NCI-H82 treated with DMSO at 0.1 percent for 48 hours (cell line): Measurements from ENCODE around the gene MRTFA.
"Not testable (repeated sequence)": the region's sequence is repeated elsewhere in the genome, so short reads cannot be mapped to it uniquely, and the experiment has no call there.

Experiments used
- DNase-seq: peaks from one replicate; lab custom pipeline; 2025; ENCODE audit not compliant: unreplicated experiment; lab: John Stamatoyannopoulos, UW

Gene MRTFA

DNA sequence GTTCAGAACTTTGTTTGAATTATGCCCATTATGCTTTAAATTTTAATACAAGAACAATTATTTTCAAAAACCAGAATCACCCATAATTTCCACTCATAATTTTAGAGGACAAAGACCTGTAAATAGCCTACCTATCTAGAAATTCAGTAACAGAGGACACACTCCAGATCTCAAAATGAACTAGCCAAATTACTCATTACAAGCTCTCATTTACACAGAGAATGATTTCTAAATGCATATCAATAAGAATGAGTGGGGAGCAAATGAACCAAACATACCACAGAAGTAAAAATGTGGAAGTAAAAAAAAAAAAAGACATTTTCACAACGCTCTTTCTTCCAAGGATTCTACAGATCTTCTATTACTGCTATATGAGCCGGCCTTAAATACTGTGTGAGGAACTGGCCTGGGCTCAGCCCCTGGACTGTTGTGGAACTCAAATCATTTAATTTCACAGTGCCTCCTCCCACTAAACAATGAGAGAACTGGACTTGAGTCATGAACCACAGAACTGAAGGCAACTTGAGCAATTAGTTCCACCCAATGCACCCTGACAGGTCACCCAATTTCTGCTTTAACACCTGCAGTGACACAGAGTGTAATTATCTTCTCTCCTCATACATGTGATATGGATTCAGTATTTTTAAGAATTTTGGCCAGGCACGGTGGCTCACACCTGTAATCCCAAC lies 8.0 kb downstream of the MRTFA start:
- DNase-seq: no peak

DNA sequence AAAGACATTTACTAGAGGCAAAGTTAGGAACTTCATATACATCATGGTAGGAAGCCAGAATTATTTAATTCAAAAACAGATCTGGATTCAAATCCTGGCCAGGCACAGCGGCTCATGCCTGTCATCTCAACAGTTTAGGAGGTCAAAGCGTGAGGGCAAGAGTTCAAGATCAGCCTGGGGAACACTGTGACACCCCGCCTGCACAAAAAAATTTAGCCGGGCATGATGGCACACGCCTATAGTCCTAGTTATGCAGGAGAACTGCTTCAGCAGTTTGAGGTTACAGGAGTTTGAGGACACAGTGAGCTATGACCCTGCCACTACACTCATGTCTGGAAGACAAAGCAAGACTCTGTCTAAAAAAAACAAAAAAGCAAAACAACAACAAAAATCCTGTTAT lies 8.9 kb downstream of the MRTFA start:
- DNase-seq: no peak

DNA sequence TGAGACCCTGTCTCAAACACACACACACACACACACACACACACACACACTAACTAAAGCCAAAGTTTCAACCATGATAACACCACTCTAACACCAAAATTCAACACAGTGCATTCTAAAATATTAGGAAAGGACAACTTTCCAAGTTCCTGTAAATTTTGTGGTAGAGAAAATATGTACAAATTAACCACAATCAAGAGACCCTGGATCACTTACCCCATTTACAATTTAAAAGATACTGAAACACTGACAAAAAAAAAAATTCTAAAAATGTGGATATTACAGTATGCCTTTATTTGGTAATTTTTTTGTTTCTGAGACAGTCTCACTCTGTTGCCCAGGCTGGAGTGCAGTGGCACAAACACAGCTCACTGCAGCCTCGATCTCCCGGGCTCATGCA lies 9.7 kb downstream of the MRTFA start:
- no peak for DNase-seq

DNA sequence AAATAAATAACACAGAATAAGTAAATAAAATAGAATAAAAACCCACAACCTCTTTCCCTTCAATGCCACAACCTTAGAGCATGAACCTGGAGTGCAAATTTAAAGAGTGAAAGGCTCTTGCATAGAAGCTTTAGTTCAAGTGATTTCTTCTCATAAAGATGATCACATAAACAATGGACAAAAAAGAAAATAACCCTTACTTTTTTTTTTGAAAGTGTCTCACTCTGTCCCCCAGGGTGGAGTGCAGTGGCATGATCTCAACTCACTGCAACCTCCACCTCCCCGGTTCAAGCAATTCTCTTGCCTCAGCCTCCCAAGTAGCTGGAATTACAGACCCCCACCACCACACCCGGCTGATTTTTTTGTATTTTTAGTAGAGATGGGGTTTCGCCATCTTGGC lies 10.7 kb downstream of the MRTFA start:
- DNase-seq: not testable (repeated sequence)

DNA sequence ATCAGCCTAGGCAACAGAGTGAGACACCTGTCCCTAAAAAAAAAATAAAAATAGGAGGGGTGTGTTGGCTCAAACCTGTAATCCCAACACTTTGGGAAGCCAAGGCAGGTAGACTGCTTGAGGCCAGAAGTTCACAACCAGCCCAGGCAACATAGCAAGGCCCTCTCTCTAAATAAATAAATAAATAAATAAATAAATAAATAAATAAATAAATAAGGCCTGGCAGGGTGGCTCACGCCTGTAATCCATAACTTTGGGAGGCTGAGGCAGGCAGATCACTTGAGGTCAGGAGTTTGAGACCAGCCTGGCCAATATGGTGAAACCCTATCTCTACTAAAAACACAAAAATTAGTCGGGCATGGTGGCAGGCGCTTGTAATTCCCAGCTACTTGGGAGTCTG lies 11.2 kb downstream of the MRTFA start:
- DNase-seq: not testable (repeated sequence)

DNA sequence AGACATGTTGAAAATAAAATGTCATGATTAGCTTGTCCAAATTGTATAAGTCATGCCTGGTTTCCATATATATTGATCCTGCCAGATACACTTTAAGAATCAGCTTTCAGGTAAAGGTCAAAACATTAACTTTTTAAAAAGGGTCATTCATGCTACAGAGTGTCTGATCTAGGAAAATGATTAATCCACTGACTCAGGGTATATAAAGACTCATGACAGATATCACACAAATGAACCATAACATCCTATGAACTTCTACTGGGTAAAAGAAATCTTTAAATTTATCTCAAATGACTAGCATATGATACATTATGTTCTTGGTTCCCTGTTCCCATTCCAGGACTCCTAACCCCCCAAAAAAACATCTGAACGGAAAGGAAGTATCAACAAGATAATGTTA lies 11.7 kb downstream of the MRTFA start:
- no peak for DNase-seq

DNA sequence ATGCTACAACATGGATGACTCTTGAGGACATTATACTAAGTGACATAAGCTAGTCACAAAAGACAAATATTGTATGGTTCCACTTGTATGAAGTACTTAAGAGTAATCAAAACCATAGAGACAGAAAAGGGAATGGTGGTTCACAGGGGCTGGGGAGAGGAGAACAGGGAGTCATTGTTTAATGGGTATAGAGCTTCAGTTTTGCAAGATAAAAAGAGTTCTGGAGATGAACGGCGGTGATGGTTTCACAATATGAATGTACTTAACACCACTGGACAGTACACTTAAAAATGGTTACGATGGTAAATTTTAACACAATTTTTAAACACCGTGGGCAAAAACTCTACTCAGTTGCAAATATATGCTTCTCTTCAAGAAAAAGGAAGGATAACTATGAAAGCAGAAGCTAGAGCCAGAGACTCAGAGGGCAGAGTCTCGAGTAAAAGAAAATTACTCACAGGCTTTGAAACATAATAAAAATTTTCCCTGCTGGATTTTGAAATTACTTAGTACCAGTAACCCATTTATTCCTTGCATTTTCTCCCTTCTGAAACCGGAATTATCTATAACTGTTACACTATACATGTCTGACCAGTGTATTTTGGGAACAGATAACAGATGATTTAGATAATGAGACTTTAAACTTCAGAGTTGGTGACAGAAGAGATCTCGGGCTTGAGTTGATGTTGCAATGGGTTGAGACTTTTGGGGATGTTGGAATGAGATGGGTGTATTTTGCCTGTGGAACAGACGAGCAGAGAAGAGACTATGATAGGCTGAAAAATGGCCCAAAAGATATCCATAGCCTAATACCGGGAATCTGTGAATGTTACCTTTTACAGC lies 15.0 kb downstream of the MRTFA start:
- no peak for DNase-seq

DNA sequence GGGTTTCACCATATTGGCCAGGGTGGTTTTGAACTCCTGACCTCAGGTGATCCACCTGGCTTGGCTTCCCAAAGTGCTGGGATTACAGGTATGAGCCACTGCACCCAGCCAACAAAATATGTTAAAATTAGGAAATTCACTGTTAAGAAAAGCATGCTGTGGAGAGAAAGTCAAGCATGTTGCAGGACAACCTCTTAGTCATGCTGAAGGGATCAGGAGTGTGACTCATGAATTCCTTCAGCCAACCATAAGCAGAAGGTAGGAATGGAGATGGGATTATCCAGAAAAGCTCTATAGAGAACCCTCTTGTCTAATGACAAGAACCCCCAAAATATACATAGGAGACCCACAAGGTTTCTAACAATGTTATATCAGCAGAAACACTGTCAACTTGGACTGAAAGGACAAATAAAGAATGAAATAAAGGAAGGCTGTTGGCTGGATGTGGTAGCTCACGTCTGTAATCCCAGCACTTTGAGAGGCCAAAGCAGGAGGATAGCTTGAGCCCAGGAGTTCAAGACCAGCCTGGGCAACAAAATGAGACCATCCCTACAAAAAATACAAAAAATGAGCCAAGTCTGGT lies 16.0 kb downstream of the MRTFA start:
- DNase-seq: no peak

DNA sequence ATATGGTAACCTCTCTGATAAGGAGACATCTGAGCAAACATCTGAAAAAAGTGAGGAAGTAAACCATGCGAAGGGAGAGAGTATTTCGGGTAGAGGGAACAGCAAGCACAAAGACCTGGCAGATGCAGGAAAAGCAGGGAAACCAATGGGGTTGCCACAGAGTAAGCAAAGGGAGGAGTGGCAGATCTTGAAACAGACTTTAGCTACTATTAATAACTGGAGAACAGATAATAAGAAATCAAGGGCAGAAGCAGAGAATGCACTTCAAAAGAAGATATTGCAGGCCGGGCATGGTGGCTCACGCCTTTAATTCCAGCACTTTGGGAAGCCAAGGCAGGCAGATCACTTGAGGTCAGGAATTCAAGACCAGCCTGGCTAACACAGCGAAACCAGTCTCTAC lies 18.1 kb downstream of the MRTFA start:
- DNase-seq: no peak

DNA sequence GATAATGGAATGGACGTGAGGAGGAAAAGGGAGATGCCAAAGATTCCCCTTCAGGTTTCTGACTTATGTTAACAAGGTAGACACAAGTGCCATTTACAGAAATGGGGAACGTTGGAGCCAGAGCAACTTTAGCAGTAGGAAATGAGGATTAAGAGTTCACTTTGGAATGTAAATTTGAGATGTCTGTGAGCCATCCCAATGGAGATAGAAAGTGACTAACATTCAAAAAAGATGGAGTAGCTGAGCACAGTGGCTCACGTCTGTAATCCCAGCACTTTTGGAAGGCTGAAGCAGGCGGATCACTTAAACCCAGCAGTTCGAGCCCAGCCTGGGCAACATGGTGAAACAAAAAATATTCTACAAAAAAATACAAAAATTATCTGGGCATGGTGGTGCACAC lies 19.9 kb downstream of the MRTFA start:
- DNase-seq: no peak

DNA sequence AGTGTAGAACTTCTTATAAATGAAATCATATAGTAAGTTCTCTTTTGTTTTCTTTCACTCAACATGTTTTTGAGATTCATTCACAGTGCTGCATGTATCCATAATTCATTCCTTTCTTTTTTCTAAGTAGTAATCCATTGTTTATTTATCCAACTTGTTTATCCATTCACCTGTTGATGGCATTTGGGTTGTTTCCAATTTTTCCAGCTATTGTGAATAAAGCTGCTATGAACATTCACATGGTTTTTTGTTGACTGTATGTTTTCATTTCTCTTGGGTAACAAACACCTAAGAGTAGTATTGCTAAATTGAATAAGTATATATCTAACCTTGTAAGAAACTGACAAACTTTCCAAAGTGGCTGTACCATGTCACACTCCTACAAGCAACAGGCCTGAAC lies 23.5 kb downstream of the MRTFA start:
- no peak for DNase-seq

DNA sequence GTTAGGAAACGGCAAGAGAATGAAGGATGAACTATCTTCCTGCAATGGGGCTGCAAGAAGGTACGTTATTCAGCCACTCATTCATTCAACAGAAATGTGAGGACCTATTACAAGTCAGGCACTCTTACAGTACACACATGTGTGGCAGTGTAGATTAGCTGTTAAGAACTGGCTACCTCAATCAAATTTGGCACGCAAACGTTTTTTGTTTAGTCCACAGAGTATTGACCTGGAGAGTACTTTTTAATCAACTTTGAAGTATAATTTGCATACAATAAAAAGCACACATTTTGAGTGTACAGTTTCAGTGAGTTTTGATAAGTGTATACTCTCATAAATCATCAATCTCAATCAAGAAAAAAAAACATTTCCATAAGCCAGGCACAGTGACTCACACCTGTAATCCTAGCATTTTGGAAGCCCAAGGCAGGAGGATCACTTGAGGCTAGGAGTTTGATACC lies 24.2 kb downstream of the MRTFA start:
- DNase-seq: no peak

DNA sequence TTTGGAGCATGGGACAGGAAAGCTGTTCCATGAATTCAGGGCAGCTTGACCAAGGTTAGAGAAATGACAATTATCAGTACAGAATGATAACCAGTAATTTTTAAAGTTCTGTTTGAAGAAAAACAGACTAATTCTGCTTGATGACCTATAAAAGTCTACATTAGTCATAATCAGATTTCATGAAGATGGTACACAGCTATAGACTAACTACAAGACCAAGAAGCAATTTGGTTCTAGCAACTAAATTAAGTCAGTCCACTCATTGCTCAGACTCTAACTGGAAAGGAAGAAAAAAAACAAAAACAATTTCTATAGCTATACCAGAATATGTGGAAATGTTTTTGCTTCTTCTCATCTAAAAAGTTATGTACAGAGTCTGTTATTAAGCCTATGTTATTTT lies 24.9 kb downstream of the MRTFA start:
- no peak for DNase-seq

DNA sequence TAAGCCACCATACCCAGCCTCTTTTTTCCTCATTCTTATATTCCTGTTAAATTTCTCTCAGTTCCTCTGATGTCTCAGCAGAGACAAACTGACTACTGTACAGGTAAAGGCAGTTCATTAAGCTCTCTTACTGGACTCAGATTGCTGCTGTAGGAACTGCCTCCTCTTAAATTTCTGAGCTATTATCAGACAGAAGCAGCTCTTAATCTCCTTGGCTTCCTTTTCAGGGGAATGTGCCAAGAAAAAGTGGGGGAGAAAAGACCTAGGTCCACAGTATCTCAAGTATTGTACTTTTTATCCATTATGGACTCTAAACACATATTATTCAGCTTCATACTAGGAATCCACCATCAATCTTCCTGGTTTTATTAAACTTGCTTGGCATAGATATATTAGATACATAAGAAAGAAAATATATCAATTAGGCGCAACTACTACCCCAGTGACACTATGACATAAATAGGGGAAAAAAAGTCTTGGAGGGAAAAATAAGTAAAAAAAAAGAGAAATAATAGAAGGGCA lies 26.1 kb downstream of the MRTFA start:
- DNase-seq: no peak

DNA sequence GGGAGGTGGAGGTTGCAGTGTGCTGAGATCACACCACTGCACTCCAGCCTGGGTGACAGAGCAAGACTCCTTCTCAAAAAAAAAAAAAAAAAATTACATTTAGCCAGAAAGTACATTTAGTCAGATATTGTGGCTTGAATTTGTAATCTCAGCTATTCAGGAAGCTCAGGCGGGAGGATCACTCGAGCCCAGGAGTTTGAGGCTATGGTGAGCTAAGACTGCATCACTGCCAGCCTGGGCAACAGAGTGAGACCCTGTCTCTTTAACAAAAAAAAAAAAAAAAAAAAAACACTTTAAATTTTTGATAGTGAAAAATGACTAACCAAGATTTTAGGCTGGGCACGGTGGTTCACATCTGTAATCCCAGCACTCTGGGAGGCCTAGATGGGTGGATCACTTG lies 27.3 kb downstream of the MRTFA start:
- no peak for DNase-seq

DNA sequence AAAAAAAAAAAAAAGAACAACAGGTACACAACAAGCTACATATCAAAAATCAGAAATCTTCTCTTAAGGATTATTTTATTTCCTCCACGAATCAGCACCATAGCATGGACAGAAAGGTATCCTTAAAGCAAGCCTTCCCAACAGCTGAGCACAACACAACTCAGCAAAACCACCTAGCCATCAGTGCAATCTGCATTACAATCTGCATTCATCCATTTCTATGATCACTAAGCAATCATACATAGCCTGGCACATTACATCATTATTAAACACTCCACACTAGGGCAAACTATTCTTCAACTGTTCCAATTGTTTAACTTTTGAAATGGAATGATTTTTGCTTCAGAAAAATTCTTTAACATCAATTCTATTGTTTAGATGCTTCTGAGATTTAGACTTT lies 29.0 kb downstream of the MRTFA start:
- DNase-seq: no peak

DNA sequence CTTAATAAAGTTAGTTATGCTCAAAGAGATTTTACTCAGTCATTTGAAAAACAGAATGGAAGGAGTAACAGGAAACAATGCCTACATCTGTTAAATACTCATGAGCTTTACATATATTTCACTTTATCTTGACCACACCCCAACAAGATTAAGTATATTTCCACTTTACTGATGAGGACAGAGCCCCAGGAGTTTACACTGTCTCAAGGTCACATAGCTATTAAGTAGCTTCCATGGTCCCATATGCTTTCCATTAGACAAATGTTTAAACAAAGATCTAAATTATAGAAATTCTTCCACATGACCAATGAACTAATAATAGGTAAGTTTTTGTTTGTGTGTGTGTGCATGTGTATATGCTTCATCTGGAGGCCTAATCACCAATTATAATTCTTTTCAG lies 30.2 kb downstream of the MRTFA start:
- DNase-seq: no peak

DNA sequence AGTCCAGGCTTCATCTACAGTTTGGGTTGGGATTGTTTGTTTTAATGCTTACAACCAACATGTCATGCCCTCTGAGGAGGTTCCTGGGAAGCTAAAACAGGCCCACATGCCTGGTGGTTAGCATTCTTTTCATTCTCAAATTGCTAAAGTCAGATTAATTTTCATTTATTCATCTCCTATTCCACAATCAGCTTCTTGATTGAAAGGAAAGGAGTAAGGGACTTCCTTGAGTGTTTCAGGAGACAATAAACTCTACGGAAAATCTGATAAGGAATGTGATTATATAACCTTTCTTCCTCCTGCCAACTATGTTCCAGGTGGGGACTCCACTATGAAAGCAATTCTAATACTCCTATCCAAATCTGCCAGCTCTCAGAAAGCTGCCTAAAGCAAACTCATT lies 30.8 kb downstream of the MRTFA start:
- no peak for DNase-seq

DNA sequence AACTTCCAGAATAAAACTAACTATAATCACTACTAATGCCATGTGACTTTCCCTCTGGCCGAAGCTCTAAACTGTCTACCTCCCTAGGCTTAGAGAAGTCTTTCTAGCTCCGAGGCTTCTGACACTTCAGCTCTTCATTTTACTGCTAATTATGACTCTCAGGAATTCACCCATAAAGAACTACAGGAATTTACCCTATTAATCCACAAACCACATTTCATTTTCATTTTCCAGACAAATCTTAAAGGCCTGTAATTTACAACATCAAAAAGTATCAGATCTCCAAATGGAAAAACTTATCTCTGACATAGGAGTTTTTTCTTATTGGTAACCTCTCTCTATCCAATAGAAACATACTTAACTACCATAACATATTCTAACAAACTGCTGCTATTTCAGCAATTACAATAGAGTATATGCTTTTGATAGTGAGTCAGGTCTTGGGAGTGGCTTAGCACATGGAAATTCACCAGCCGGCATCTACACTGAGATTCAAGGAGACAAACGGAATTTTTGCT lies 33.4 kb downstream of the MRTFA start:
- DNase-seq: no peak

DNA sequence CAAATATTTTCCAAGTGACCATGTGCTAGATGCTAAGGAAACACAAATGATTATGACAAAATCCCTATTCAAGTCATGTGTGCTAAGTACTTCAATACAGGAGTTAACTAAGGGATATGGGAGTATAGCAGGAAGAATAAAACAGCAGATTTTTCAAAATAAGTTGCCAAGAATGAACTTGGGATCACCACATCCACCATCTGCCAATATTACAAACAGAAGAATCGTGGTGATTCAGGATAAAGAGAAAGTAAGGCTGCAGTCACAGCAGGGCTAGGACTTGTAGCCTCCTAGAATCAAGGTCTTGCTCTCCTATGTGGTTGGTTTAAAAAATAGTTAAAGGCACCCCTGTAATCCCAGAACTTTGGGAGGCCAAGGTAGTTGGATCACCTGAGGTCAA lies 34.3 kb downstream of the MRTFA start:
- no peak for DNase-seq

DNA sequence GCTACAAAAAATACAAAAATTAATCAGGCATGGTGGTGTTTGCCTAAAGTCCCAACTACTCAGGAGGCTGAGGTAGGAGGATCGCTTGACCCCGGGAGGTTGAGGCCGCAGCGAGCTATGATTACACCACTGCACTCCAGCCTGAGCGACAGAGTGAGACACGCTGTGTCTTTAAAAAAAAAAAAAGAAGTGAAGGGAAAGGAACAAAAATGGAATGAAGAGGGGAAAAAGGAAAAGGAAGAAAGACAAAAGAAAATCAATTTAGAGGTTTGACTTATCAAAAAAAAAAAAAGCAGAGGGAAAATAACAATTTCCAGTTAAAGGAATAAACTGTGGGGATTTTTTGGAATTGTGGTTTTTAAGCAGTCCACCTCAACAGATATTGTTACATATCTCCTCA lies 36.8 kb downstream of the MRTFA start:
- no peak for DNase-seq

DNA sequence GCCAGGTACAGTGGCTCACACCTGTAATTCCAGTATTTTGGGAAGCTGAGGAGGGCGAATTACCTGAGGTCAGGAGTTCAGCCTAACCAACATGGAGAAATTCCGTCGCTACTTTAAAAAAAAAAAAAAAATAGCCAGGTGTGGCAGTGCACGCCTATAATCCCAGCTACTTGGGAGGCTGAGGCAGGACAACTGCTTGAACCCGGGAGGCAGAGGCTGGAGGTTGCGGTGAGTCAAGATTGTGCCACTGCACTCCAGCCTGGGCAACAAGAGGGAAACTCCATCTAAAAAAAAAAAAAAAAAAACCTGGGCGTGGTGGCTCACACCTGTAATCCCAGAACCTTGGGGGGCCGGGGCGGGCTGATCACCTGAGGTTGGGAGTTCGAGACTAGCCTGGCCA lies 37.8 kb downstream of the MRTFA start:
- not testable (repeated sequence) for DNase-seq
